Activated naive CD8-positive, alpha-beta T cell treated with anti-CD3 and anti-CD28 coated beads, Interleukin-2, amount 50 U/mL, for 16 hours (primary cell): ENCODE results near the gene COLEC11.
"Not testable (repeated sequence)": the region's sequence is repeated elsewhere in the genome, so short reads cannot be mapped to it uniquely, and the experiment has no call there.

Experiments used
- DNase-seq: peaks from one replicate; pipeline ENCODE4 v3.0.0-alpha.2; 2020; ENCODE audit warnings: low read depth, low spot score

The COLEC11 gene

GRCh38 chr2:3594493-3595281 is at the start of gene COLEC11:
COLEC11 (plus strand) TSS chr2:3595112; CDS start chr2:3604341, 9,229 bp downstream.
- DNase-seq, result no peak

DNA sequence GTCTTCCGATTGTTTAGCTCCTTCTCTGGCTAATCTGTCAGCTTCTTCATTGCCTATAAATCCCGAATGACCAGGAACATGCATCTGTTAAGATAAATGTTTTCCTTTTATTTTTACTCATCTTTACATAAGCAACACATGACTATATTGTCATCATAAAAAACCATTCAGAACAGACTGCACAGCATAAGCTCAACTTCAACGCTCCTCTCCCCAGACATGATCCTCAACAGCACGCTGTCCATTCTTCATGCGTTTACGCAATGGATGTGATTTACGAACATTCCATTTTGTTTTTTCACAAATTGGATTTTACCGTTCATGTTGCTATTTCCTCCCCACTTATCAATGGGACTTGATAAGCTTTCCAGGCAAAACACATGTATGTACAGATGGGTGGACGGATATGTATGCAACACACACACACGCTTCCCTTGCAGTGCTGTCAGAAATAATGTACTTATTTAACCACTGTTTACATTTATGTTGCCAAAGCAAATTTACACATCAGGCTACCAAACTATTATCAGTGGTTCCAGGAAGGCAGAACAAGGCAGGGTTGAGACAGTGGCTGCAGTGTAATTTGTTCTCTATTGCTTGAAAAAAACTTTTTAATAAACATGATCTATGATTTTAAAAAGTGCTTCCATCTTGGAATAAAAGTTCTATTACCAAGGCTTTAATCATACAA is 49.0 kb upstream of the COLEC11 start:
- DNase-seq, result no peak

GRCh38 chr2:3547915-3548314 is 47.0 kb upstream of the COLEC11 start:
- no peak for DNase-seq

DNA sequence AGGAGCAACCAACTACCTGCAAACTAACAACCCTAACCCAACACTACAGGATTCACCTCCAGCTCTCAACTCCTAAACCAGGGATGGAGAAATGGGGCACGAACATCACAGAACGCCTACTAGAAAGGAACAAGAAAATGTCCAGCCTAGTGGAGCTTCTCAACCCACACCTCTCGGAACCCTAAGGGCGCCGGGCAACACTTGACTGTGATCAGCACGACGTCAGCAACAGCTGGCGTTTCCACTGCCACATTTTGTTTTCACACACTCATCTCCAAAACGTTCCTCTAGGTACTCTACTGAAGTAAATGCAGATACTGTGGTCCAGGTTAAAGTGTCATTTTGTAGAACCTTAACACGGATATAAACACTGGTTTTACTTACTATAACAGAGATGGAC is 41.0 kb upstream of the COLEC11 start:
- no peak for DNase-seq

- DNase-seq, result no peak
Measured at GRCh38 chr2:3557639-3558204, 37.2 kb upstream of the COLEC11 start.

- DNase-seq, result peak; percentile 97
Measured at GRCh38 chr2:3558205-3559014, 36.5 kb upstream of the COLEC11 start, which contains the start of gene RNASEH1. RNASEH1 (minus strand) TSS chr2:3558333; CDS start chr2:3558260, 73 bp downstream.

GRCh38 chr2:3563521-3563976 is 31.4 kb upstream of the COLEC11 start:
- DNase-seq, result no peak

DNA sequence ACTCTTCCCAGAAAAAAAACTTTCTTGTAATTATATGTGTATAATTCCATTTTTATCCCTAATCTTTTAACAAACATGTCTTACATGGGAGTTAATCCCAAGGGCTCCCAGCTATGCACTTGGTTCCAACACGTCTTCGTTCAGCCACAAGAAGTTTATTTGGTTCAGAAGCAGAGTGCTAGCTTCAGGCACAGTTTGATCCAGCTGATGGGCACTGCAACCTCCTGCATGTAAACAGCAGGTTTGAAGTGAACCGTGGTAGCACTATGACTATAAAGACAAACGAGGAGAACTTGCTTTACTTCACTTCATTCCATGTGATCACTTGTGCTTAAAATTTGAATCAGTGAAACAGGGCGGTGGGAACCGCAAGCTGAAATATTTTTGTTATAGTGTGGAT is 29.8 kb upstream of the COLEC11 start:
- no peak for DNase-seq

DNA sequence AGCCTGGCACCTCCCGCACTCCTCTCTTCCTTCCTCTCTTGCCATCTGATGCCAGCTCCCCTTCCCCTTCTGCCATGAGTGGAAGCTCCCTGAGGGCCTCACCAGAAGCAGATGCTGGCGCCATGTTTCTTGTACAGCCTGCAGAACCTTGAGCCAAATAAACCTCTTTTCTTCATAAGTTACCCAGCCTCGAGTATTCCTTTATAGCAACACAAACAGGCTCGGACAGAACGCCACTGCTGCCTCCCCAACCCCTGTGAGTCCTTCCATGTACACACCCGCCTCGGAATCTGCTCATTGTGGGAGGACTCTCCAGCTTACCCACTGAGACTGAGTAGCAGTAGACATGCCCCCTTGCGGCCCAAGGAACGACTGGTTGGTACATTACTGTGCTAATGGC is 28.1 kb upstream of the COLEC11 start:
- no peak for DNase-seq

DNA sequence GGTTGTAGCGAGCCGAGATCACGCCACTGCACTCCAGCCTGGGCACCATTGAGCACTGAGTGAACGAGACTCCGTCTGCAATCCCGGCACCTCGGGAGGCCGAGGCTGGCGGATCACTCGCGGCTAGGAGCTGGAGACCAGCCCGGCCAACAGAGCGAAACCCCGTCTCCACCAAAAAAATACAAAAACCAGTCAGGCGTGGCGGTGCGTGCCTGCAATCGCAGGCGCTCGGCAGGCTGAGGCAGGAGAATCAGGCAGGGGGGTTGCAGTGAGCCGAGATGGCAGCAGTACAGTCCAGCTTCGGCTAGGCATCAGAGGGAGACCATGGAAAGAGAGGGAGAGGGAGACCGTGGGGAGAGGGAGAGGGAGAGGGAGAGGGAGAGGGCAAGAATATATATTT is 25.3 kb upstream of the COLEC11 start:
- DNase-seq, result not testable (repeated sequence)

DNA sequence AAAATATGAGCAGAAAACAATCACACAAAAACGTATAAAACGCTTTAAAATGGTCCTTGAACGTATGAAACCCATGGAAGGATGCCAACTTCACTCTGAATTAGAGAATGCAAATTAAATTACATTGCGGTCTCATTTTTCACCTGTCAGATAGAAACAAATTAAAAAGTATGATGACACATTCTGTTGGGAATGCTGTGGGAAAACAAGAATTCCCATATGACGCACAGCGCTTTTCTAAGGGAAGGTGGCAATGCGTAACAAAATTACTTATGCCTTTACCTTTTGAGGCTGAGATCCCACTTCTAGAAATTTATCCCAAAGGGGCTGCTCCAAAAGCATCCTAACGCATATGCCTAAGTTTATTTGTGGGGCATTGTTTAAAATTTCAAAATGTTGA is 23.6 kb upstream of the COLEC11 start:
- DNase-seq, result no peak

DNA sequence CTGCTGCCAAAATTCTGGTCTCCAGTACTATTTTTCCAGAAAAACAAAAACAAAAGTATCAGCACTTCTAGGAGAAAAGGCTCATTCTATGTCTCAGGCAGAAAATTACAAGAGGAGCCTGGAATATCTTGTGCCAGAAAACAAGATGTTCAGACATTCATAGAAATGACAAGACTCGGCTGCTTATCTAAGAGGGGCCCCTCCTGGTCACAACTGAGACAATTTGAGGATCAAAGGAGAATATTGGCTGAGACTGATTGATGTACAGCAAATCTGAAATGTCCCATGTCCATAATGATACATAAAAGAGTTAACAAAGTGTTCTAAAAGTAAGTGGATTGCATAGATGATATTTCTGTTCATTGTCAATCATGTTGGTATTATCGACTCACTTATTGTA is 22.3 kb upstream of the COLEC11 start:
- DNase-seq, result no peak

DNA sequence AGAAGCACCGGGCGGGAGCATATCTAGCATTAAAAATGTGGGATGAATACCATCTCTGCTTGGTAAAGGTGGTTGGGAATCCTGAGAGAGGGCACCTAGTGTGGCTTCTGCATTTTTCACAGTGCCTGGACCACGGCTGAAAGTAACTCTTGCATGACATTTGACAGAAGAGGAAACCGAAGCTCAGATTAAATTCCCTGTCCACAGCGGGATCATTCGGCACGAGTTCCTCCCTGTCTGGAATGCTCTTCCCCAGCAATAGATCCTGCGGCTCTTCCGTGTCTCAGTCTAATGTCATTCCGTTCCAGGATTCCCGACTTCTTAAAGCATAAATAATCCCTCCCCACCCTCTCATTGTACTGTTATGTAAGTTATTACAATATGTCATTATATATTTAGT is 20.8 kb upstream of the COLEC11 start:
- no peak for DNase-seq

GRCh38 chr2:3575534-3576262 is 19.2 kb upstream of the COLEC11 start:
- DNase-seq, result no peak

DNA sequence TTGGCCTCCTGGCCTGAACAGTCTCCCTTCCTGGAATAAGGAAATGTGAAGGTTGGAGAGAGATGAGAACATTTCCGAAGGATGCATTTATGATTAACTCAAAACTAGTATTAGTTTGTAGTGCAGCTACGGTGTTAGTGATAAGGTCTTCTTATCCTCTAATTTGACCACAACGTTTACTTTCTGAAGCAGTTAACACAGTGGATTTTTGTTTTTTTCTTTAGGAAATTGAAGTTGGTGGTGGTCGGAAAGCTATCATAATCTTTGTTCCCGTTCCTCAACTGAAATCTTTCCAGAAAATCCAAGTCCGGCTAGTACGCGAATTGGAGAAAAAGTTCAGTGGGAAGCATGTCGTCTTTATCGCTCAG is 18.7 kb upstream of the COLEC11 start:
- DNase-seq, result not testable (repeated sequence)

- DNase-seq, result no peak
Measured at GRCh38 chr2:3578987-3579386, 15.9 kb upstream of the COLEC11 start.

GRCh38 chr2:3580449-3580848 is 14.5 kb upstream of the COLEC11 start:
- DNase-seq, result no peak

DNA sequence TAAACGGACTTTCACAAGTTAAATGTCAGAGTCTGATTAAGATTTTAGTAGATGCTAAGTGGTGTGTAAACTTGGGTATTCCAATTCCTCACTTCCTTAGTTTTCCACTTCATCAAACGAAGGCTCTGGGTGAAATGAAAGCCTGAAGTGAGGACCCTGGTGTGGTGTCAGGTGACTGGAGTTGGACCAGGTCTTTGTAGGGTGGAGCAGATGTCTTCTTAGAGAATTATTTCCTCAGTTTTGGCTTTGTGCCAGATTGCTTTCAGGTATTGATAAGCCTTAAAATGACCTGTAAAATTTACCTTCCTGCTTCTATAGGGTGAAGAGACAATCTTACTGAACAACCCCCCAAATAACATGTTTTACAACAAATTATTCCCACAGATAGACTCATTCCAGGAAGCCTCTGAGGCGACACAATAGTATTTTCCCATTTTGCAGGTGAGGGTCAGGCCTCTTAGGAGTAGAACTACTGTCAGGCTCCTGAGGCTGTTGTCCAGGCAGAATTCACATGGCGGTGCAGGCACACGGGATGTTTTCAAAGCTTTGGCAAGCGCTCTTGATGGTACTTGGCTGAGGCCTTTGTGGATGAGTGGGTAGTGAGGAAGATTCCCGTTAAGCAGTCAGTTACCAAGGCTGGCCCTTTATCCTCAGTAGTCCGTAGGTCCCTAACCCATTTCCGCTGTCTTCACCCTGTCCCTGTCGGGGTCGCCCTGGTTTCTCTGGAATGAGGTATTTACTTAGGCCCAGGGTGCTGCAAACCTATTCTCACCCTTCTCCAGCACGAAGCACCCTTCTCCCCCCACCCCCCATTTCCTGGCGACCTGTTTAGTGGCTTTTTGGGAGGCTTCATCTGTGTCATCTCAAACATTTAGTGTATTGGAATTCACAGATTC is 13.3 kb upstream of the COLEC11 start:
- DNase-seq, result no peak

DNA sequence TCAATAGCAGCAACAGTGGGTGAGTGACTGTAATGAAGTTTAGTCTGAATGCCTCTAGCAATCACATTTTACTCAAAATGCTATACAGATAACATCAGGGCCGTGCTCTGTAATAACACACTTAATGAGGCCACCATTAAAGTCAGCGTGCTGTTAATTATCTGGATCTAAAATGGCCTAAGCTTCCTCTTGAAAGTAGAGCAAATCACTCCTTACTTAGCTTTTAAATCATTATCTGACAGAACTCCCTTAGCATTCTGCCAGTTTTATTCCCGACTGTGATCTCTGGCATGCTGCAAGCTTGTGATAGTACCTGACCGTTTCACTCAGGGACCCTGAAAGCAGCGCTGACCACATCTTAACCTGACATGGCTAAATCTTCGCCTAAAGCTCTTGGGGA is 10.8 kb upstream of the COLEC11 start:
- DNase-seq, result no peak

GRCh38 chr2:3584608-3585260 is 10.2 kb upstream of the COLEC11 start:
- no peak for DNase-seq
